ENCODE results near the gene PRKG2.
"Not testable (repeated sequence)": the region's sequence is repeated elsewhere in the genome, so short reads cannot be mapped to it uniquely, and the experiment has no call there.

Gene PRKG2, protein sequence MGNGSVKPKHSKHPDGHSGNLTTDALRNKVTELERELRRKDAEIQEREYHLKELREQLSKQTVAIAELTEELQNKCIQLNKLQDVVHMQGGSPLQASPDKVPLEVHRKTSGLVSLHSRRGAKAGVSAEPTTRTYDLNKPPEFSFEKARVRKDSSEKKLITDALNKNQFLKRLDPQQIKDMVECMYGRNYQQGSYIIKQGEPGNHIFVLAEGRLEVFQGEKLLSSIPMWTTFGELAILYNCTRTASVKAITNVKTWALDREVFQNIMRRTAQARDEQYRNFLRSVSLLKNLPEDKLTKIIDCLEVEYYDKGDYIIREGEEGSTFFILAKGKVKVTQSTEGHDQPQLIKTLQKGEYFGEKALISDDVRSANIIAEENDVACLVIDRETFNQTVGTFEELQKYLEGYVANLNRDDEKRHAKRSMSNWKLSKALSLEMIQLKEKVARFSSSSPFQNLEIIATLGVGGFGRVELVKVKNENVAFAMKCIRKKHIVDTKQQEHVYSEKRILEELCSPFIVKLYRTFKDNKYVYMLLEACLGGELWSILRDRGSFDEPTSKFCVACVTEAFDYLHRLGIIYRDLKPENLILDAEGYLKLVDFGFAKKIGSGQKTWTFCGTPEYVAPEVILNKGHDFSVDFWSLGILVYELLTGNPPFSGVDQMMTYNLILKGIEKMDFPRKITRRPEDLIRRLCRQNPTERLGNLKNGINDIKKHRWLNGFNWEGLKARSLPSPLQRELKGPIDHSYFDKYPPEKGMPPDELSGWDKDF

DNA sequence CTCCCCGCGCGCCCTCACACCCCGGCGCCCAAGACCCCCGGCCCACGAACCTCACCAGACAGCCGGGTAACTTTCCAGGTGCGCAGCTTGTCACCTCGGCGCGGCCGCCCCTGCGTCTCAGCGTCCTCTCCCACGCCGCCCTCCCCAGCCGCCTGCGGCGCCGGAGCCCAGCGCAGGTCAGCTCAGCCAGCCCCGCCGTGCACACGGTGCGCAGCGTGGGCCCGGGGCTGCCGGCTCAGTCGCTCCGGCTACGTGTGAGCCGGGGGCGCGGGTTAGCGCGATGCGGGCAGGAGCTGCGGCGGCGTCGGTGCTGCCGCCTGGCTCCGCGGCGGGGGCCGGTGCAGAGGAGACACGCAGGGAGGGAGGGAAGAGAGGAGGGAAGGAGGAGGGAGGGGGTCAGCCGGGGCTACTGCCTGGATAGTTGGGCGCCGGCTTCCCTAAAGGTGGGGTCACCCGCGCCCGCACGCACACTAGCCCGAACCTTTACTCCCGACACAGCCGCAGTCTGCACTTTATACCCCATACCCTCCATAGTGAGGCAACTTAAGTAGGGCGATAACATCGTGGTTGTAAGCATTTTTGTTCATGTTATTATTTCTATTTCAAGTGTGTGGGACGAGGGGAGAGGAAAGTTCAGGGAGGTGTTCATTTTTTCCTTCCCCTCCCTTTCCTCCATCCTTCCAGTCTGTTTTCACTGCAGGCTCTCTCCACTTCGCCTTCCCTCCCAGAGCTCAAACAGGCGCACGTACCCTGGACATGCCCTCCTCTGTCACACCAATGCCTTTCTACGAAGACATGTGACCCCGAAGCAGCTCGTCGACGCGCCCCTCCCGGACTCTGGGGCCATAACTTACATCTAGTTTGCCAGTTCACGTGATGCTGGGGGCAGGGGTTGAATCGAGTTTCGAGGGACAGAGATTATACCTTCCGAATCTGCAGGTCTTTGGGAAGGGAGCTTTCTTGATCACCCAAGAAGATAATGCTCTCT is at the start of gene PRKG2:
TSS of gene PRKG2 (minus strand) at position 342 of the 988 bp plus-strand sequence. CDS start 10,175 bp downstream, outside the sequence.
- DNase-seq, result peak; percentile 58

DNA sequence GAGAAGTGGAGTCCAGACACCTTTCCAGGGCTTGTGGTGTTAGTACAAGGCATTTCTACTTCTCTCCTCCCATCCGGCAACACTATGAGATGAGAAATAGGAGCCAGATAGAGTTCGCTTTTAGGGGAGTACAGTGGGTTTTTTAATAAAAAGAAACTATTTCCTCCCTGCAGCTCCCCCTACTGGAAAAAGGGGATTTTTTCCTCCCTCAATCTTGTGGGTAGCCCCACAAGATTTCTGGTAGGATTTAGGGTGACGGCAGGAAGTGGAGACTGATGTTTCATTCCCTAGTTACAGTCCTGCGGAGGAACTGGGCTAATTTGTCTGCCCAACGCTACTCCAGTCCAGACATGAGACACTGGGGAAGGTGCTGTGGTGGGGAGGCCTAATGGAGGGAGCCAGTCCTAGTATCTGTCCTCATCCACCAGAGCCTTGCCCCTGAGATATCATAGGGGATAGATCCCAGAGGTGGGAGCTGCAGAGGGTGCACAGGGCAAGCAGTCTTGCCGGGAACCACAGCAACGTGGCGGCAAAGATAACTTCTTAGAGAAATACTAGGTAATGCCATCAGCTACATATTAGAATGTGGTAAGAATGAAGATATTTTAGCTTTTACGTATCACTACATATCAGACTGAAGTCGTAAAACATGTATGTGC is 45.5 kb upstream of the PRKG2 start:
- peak; percentile 21 for DNase-seq

DNA sequence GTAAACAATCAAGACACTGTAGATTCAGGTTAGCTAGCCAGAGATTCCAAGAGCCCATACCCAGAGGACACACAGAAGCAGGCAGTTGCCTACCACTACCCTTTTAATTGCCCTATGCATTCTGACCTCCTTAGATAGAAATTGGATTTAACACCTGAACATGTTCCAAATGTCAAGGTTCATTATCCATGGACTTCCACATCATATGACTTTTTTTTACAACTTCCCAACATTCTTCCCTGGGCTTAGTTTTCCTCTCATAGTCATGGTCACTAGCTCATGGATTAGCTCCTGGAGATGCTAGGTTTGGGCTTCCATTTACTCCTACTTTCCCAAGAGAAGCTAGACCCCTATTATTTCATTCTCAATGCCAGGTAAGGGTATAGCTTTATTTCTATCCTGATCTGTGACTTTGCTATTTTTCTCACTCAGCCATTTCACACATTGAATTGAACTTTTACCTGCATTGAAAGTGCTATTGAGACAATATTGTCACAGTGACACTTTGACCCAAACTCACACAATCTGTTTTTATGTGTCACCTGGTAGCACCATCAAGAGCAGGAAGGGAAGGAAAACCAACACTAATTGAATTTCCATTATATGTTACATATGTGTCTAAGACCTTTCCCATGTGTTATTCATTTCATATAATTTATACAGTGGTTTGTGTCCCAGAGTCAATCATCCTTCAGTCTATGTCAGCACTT is 44.0 kb upstream of the PRKG2 start:
- no peak for DNase-seq

DNA sequence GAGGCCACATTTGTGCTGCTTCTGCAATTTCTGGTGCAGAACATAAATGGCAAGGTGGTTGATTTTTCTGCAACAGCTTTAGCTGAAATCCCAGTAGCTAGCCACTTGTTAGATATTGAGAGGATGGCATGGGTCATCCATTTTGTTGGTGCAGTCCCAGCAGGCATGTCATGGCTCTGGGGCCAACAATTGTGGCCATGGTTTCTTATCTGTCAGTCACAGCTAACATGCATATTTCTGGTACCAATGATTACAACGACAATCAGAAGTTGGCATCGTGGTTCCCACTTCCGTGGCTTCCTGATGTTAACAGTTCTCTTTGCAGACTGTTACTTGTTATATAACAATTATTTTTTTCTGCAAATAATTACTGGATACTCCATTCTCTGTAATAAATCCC is 42.8 kb upstream of the PRKG2 start:
- no peak for DNase-seq

DNA sequence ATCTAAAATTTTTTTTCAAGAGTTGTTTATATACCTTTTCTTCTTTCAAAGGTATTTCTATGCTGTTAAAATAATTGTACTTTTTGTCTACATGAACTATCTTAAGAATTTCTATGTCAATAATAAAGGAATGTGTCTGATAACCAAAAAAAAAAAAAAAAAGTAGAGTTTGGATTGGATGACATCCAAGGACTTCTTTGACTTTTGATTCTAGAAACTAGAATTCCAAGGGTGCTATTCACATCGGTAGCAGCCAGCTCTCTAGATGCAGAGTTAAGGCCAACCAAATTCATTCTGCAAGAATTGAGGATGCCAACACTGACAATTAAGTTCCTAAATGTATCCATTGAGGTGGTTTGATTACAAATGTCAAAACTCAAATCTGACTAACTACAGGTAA is 42.0 kb upstream of the PRKG2 start:
- no peak for DNase-seq

DNA sequence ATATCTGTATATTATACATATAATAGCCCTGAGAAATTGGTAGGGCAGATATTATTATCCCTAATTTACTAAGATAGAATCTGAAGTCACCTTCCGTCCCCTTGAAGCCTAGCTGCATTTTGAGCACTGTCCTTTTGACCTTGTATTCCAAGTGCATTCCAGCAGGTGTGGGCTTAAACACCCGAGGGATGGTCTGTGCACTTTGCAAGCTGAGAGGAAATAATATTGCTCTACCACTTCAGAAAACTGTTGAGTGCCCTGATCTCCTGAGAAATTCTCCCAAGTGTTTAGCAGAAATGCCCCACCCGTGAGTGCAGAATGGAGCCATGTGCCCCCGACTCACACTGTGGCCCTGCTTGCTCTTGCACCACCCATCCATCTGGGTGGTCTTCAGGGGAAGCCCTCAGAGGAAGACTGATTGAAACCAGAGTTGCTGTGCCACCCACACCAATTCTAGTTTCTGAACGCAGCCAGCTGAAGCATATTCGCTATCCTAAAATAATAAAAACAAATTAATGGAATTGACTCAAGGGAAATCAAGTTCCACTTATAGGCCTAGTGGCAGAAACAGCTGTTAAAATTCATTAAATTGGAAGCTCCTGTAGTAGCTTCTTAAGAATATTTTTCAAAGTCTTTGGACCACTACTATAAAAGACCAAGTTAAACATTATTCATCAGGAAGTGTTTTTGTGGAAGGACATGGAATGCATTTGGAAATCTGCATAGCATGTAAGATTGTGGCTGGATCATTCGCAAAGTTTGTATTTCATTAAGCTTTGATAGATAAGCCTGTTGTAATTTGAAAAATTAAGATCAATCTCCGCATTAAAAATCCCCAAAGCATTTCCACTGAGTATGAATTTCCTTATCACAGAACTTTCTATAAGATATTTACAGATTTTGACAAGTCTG is 41.3 kb upstream of the PRKG2 start:
- DNase-seq, result no peak

DNA sequence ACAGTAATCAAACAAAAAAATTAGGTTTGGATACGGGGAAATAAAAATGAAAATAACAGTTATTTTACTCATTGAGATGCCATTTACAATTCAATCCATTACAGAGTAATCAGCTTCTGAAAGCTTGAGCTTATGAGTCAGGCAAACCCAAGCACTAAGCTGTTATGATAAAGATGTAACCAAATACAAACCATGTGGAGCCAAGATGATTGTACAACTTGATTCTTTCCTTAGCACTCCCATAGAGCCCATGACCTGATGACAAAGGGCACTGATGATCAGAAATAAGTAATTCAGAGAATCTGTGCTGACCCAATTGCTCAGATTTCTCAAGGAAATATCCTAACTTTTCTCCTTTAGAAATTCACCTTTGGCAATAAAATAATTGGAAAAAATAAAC is 40.5 kb upstream of the PRKG2 start:
- DNase-seq, result no peak

DNA sequence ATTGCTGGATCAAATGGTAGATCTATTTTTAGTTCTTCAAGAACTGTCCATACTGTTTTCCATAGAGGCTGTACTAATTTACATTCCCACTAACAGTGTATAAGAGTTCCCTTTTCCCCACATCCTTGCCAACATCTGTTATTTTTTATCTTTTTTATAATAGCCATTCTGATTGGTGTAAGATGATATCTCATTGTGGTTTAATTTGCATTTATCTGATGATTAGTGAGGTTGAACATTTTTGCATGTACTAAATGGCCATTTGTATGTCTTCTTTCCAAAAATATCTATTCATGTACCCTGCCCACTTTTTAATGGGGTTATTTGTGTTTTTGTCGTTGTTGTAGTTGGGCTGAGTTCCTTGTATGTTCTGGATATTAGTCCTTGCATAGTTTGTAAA is 35.4 kb upstream of the PRKG2 start:
- no peak for DNase-seq

DNA sequence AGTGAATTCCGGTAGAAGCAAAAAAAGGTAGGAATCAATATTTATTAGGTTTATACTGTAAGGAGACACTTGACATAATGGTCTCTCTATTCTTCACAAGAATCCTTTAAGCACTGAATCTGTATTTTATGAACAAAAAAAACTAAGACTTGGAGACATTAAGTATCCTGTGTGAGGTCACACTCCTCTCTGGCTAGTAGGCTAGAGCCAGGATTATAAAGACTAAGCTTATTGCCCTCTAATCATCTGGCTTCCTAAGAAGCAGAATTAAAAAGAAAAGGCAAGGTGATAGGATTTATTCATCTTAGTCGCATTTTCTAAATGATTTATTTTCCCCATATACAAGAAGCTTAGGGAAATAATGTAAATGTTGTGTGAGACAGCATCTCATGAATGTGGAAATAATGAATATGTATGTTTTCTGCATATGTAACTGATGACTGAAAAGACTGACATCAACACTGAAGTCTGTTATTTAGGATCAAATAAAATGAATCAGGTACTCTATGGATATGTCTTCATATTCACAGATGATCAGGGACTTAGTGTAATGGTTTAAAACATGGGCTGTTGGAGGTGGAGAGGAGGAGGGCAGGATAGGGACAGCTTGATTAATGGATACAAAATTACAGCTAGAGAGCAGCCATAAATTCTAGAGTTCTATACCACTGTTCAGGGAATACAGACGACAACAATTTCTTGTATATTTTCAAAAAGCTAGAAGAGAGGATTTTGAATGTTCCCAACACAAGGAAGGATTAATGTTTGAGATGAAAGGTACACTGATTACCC is 30.4 kb upstream of the PRKG2 start:
- no peak for DNase-seq

DNA sequence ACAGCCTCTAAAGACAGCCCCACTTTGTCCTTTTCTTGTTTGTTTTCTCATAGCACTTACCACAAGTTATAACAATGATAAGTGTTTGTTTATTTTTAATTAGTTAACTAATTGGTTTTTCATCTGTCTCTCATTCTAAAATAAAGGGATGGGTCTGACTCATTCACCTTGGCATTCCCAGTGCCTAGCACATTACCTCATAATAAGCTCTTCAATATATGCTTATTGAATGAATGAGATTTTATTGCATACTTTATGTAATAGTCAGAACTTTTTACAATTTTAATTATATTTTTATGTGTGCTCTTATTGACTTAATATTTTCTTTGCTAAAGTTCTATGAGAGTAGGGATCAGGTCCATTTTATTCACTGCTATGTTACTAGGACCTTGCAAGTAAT is 22.8 kb upstream of the PRKG2 start:
- DNase-seq, result no peak

DNA sequence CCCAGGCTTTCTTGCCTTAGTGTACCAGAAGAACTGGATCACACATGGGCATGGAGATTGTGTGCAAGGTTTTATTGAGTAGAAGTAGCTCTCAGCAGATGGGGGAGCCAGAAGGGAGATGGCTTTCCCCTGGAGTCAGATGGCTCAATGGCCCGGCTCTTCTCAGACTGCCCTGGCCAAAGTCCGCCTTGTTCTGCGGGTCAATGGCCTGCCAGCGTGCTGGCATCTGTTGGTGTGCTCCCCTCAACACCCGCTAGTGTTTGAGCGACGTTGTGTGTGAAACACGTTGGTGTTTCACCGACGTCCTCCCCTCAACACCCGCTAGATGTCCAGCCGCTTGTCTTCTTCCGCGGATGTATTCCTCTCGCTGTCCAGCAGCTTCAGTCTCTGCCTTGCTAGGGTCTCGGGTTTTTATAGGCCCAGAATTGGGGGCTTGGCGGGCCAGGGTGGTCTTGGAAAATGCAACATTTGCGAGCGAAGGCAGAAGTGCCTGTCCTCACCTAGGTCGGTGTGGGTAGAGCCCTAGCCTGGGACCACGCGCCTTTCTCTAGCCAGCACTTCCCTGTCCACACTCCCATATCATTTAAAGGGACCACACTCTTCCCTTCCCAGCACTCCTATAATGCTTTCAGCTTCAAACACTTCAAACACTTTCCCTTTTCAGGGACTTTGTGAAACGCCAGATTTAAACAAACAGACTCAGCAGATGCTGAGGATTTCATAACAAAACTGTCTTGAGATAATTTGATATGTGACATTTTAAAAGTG is 21.1 kb upstream of the PRKG2 start:
- DNase-seq, result no peak

DNA sequence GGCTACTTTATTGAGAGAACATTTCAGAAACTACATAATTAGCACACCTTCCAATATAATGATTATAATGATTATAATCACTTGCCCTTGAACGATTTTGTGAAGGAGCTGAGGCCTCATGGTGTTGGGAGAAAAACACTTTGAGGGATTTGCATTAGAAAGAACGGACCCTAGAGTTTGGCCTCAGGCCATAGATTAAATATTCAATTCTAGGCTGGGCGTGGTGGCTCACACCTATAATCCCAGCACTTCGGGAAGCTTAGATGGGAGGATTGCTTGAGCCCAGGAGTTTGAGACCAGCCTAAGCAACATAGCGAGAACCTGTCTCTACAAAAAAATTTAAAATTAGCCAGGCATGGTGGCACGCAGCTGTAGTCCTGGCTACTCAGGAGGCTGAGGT is 12.9 kb upstream of the PRKG2 start:
- DNase-seq, result peak; percentile 51

DNA sequence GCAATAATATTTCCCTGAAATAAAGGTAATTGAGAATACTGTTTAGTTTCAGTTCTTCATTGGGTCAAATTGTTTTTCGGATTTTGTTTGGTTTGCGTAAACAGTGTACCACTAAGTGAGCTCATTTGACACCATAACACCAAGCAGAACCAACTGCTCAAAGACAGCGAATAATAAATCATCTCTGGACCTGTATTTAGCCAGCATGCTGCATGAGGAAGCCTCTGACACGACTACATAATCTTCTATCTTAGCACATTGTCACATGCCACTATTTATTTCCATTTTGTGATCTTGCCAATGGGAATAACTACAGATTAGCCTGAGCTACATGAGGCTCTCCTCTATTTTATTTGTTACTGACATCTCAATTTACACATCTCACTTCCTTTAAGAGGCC is 12.1 kb upstream of the PRKG2 start:
- DNase-seq, result peak; percentile 41

DNA sequence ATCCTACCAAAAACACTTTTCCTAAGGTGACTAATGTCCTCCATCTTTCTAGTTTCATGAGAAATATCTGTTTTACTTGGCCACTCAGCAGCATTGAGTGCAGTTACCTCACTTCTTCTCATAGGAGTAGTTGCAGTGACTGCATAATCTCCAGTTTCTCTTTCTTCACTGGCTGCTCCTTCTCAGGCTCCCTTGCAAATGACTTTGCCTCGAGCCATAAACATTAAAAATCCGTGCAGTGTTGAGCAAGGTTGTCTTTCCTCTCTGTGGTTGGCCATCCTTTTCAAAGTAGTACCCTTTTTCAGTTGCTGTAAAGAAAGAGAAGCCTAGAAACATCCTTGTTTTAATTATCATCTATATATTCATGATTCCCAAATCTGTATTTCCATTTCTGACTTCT is 10.2 kb upstream of the PRKG2 start:
- no peak for DNase-seq

DNA sequence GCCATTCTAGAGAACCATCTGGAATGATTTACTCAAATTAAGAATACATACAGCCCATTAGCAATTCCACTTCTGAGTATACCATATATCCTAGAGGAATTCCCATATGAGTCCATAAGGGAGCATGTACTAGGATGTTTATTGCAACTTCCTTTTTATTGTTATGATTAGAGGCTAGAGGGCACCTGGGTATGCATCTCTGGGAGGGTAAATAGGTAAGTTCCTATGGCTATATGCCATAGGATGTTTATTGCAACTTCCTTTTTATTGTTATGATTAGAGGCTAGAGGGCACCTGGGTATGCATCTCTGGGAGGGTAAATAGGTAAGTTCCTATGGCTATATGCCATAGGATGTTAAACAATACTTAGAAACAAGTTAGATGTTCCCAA is 7.1 kb upstream of the PRKG2 start:
- DNase-seq, result not testable (repeated sequence)

DNA sequence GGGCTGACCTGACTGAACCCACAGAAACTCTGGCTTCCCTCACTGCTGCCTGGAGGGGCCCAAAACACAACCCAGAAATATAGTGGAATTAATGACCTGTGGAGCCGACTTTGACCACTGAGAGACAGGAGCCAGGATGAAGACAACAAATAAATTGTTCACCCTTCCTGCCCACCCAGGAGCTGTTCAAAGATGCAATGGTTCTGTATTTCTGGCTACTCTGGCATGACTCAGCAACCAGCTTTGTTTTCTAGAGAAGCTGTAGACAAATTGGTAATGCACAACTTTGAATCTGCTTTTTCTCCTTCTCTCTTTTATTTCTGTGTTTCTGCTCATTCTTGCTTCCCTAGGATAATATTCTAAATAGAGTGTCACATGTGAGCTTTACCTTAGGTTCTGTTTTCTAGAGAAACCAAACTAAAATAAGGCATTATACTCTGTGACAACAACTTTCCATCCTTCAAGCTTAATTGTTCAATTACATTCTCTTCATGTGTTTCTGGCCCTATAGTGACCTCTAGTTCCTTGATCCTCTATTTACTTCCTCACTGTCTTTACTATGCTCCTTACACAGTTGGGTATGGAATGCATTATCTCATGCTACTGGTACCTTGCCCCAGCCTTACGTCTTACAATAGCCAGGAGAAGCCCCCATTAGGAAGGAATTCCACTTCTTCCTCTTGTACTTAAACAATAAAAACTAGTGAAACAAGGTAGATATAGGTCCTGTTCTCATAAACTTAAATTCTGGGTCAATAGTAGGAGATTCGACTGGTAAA is 6.5 kb upstream of the PRKG2 start:
- no peak for DNase-seq

DNA sequence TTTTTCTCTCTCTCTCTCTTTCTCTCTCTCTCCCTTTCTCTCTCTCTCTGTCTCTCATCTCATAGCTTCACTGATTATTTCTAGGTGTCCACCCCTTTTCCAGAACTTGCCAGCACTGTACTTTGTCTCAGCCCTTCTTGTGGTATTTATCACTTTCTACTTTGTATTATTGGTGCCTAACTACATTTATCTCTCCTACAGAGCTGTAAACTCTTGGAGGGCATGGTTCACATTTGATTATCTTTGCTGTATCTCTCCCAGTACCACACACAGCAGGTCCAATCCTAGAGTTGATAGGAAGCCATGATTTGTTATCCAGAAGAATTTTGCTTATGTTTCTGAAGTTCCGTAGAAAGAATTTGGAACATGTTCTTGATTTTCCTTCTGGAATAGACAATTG is 5.2 kb upstream of the PRKG2 start:
- DNase-seq, result no peak

DNA sequence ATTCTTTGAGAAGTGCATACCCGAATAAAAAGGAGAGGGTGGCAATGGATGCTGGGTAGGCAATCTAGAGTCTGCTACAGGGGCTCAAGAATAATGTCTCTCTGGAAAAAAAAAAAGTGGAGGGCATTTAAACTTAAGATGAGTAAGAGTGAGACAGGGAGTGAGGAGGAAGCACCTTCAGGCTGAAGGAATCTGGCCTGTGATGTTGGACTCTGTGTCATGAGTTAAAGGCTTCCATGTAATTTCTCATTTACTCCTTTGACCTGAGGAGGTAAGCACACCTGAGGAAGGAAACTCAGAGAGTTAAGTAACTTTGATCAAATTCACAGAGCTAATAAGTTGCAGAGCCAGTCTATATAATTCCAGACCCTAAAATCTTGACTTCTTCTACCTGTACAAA is 3.2 kb upstream of the PRKG2 start:
- DNase-seq, result no peak
